GM21528 (cell line): ENCODE data around the gene TBC1D24.

Source experiments
- ATAC-seq: cut with Tn5 transposase; IDR thresholded peaks from one replicate; pipeline ENCODE4 v1.9.1; 2021; ENCODE audit warnings: mild to moderate bottlenecking, moderate library complexity; ENCODE audit not compliant: unreplicated experiment, low FRiP score

TBC1D24 gene

DNA sequence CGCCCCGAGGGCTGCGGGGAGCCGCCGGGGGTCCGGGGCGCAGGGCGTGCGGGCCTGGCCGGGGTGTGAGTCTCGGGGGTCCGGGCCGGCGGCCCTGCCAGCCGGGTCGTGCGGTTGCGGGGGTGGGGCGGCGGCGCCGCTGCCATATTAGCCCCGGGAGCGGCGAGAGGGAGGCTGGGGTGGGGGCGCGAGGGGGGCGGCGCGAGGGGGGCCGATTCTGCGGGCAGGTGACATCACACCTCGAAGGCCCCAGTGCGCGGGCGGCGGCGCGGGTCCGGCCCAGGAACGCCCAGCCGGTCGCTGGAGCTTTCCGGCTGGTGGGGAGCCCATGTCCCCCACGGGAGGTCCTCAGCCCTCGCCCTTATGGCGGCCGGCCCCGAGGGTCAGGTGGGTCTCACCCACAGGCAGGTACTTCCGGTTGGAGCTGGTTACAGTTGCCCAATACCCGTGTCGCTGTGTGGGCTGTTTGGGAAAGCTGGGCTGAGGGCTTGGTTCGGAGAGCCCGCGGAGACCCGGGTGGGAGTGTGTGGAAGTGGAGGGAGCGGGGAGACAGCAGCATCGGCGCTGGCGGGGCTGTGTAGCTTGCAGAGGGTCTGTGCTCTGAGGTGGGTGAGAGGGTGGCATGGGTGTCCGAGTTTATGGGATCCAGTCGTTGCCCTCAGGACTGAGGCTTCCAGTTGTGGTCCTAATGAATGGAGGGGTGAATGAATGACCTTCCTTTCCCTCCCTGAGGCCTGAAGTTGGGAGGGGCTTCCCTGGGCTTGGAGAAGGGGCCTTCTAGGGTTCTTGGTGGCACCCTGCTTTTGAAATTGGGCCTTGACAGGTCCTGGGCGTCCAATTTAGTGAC lies 39.6 kb downstream of the TBC1D24 start:
- no peak for ATAC-seq

DNA sequence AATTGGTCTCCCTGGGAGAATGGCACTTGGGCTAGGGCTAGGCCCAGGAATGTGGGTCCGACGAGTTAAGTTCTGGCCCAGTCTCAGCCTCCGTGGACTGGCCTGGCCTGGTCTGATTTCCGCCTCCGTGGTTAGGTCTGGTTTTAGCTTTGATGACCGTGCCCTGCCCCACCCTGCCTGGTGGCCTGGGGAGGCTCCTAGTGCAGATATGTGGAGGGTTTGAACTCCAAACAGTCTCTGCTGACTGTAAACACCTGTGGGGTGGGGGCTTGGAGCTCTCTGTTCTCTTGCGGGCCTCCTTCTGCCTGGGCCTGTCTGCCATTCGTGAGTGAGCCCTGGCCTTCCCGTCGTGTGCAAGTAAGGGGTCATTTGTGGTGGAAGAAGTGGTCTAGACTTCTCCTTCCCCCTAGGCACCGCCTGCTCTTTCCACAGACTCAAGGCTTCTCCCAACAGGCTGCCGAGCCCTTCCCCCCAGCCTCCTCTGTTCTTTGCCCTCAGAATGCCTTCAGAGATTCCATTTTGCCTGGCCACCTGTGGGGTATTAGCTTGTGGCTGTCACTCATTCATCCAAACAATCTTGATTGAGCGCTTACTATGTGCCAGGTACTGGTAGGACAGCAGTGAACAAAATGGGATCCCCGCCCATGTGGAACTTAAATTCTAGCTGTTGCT lies 40.4 kb downstream of the TBC1D24 start:
- ATAC-seq: no peak

DNA sequence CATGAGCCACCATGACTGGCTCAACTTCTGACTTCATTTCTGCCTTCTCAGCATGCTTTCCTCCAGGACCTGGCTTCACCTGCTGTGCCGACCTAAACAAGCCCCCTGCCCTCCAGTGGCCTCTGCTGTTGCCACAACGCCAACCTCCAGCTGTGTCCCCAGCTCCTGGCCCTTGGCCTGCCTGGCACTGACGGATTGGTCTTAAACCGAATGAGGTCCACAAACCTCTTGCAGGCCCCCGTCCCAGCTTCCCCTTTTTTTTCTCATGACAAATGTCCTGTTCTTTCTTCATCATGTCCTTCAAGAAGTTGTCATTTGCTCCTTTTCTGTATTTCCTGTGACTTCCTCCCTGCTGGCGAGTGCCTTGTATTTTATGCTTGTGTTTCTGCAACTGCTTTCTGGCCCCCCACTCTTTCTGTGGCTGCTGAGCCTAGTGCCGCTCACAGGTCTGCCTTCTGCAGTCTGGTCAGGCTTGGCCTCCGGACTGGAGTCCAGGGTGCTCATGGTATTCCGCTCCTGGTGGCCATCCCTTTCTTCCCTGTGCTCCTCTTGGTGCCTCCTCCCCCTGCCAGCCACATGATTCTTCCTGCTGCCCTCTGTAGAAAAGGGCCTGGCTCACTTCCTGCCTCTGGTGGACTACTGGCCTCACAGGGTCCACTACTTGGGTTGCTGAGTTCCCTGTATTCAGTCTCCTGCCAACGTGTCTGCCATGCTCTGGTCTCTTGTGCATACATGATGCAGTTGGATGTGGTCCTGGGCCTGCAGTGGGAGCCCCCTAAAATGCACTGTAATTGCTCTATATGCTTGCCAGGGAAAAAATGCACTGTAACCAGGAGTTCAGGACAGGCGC lies 41.7 kb downstream of the TBC1D24 start:
- ATAC-seq: no peak

DNA sequence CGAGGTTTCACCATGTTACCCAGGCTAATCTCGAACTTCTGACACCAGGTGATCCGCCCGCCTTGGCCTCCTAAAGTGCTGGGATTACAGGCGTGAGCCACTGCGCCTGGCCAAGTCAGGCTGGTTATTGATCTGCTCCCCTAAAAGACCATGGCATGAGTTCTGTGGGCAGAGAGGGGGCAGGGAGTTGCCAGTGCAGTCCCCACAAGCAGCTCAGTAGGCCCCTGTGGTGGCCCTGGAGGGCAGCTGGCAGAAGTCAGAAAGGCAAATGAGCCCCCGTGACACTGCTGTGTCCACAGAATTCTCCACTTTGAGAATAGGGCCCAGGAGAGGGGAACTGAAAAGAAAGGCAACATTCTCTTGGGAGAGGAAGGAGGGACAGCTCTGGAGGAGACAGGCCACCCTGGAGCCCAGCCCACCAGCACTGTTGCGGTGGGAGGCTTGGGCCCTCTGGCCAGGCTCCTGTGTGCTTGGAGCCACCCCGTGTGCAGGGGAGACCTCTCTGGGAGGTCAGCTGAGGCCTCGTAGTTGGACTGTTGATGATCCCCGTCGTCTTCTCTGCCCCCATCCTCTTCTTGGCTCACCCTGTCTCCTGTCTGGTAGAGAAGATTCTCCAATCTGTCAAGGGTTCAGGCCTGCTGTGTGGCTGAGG lies 43.2 kb downstream of the TBC1D24 start:
- ATAC-seq: no peak

- ATAC-seq: no peak
Observed at GRCh38 chr16:2518823-2519710, 44.1 kb downstream of the TBC1D24 start.

GRCh38 chr16:2519711-2520080 lies 44.8 kb downstream of the TBC1D24 start:
- no peak for ATAC-seq

DNA sequence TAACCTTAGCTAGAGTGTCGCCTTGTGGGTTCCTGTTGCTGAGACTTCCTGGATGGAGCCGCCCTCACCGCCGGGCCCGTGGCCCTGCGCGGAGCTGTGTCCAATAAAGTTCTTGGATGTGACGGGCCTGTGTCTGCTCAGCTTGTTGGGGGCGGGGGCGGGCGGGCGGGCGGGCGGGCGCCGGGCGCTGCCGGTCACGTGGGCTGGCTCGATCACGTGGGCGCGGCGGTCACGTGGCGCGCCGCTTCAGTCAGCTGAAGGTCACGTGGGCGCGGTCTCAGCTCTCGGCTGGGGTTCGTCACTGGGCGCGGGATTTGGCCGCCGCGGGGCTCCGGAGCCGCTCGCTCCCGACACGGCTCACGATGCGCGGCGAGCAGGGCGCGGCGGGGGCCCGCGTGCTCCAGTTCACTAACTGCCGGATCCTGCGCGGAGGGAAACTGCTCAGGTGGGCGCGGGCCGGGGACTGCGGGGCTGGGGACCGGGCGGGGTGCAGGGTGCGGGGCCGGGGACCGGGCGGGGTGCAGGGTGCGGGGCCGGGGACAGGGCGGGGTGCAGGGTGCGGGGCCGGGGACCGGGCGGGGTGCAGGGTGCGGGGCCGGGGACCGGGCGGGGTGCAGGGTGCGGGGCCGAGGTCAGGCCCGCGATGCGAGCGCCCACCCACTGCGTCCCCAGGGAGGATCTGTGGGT lies 45.3 kb downstream of the TBC1D24 start, which contains the start of gene AMDHD2:
Gene AMDHD2 (plus strand): TSS at position 275 of the 687 bp plus-strand sequence. CDS start 88 bp downstream, at position 363.
- no peak for ATAC-seq

DNA sequence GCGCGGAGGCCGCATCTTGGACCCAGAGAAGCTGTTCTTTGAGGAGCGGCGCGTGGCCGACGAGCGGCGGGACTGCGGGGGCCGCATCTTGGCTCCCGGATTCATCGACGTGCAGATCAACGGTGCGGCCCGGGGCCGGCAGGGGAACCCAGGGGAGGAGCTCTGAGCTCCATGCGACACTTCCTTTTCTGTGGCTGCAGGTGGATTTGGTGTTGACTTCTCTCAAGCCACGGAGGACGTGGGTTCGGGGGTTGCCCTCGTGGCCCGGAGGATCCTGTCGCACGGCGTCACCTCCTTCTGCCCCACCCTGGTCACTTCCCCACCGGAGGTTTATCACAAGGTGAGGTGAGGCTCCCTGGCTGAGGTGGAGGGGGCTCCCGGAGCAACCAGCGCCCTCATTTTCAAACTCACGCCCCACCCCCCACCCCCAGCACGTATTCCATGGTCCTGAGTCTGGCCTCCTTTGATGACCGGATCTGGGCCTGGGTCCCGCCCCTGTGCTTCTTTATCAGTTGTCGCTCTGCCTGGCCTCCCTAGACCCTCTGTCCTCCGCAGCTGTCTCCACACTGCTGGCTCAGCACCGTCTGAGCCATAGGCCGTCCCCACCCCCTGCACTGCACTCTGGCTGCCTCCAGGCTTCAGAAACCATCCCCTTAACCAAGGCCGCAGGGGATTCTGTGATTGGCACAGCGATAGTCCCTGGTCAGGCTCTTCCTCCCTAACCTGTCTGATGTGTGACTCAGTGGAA lies 46.0 kb downstream of the TBC1D24 start:
- no peak for ATAC-seq

DNA sequence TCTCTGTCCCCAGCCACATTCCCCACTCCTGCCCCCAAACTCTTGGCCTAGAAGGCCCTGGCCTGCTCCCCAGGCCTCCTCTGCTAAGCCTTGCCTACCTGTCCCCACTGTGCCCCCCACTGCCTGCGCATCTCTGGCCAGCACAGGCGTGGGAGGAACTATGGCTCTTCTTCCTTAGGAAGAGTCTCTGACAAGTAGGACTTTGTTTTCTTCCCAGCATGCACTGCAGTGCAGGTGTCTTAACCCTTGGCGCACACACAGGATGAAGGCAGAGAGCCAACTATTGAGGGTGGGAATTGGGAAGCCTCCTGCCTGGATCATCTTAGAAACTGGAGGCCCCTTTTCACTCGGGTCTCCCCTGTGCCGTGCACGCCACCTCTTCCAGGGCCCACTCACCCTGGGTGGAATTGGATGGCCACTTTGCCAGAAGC lies 48.9 kb downstream of the TBC1D24 start:
- no peak for ATAC-seq

DNA sequence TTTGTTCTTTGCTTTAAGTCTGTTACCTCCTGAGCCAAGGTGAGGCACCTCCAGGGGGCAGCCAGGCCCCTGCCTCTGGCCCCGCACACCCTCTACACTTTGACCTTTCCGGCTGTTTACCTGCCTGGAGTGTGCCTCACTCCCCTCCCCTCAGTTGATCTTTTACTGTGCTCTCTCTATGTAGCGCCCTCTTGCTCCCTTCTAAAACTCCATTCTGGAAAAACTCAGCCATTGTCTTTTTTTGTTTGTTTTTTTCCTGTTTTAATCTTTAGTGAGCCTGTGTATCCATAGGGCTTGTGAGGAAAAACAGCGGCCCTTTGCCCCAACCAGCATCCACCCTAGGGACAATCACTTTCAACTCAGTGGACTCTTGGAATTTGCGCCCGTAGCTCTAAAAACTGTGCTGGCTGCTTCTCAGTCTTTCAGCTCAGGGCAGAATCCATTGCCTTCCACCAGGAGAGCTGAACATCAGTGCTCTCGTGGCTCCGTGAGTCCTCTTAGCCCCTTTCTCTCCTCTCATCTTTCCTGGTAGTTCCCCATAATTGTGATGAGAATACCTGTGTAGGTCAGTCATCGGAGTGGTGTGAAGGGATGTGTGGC lies 49.5 kb downstream of the TBC1D24 start:
- ATAC-seq: no peak

GRCh38 chr16:2526135-2526534 lies 51.2 kb downstream of the TBC1D24 start:
- ATAC-seq: no peak

DNA sequence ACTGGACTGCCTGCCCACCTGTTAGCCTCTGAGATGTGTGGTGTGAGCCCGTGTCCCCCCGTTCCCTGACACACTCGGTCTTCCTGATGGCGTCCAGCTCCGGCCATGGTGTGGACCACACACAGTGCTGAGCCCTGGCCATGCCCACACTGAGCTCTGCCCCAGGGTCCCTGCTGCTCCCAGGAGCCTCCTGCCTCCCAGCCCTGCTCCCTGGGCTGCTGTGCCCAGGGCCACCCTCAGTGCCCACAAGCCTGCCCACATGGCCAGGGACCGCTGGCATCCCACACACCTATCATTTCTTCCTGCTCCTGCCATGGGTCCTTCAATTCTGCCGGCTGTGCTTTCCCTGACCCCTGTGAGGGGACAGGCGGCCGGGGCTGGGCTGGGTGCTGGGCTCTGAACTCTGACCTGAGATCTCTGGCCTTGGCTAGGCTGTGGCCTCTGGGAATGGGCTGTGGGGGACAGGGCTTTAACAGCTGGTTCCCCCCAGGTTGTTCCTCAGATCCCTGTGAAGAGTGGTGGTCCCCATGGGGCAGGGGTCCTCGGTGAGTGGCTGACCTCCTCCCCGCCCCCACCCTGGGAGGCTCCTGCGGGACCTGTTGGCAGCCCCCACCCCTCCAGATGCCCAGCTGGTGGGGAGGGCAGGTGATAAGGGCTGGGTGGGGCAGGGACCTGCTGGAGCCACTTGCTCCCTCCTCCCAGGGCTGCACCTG lies 52.3 kb downstream of the TBC1D24 start:
- ATAC-seq: no peak

- ATAC-seq: no peak
Observed at GRCh38 chr16:2527784-2528100, 52.8 kb downstream of the TBC1D24 start.

DNA sequence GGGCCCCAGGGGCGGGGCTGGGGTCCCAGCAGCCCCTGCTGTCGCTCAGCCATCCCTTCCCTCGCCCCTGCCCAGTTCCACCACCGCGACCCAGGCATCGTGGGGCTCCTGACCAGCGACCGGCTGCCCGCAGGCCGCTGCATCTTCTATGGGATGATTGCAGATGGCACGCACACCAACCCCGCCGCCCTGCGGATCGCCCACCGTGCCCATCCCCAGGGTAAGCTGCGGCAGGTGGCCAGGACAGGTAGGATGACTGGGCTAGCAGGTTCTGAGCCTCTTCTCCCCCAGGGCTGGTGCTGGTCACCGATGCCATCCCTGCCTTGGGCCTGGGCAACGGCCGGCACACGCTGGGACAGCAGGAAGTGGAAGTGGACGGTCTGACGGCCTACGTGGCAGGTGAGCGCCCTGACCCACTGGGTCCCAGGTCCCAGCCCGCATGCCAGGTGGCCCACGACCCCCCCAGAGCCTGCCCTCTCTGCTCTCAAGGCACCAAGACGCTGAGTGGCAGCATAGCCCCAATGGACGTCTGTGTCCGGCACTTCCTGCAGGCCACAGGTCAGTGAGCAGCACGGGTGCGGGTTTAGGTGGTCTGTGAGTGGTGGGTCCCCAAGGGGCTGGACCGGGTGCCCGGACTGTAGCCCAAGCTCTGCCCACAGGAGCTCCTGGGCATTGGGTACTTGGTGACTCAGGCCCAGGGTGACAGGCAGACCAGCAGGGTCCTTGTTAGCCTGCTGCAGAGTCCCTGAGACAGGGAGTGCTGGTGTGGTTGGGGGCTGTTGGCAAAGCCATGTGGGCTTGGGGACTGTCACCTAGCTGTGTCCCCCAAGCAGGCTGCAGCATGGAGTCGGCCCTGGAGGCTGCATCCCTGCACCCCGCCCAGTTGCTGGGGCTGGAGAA lies 53.5 kb downstream of the TBC1D24 start:
- ATAC-seq: no peak

DNA sequence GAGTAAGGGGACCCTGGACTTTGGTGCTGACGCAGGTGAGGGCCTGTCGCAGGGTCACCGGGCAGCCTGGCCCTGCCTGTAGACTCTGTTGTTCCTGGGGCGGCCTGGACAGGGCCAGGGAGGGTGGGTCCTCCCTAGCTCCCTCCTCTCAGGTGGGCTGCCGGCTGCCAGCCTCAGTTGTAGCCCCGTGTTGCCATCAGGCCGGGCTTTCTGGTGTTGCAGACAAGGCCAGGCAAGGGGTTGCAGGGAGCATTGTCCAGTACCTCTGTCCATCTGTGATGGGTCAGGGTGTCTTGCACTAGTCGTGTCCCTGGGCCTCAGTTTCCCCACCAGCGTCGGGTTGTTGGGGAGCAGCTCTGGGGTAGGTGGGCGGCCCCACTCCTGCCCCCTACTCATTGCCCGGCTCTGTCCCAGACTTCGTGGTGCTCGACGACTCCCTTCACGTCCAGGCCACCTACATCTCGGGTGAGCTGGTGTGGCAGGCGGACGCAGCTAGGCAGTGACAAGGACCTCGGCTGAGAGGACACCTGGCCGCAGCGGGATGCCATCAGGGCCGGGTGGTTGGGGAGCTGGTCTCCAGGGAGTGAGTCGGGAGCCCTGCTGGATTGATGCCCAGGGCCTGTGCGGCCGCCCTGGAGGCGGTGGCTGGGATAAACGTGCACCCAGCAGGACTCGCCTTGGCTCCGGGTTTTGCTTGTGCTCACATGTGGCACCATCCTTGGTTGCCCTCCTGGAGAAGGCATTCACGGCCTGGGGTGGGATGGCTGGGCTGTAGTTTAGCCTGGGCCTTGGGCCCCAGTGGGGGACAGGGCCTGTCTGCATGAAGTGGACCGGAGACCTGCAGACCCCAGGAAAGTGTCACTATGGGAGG lies 54.4 kb downstream of the TBC1D24 start:
- ATAC-seq: no peak
